Cardiac fibroblast (primary cell): Measurements from ENCODE around the gene LRRC8B.
A peak's percentile ranks its signal among the peaks of the same experiment; 100 is the strongest.

ENCODE experiments used
- DNase-seq, 2 donors: peaks; one replicate each; pipeline versions ENCODE4 v3.0.0 to v3.0.0-alpha.2; 2010; ENCODE audit warnings: low read depth in 2 of 2
- H3K4me3 ChIP-seq, 2 donors: replicated peaks in 1 of 2; 1 replicate in 1 of 2; 2 replicates in 1 of 2; pipeline ENCODE4 v1.5.1; 2011; ENCODE audit warnings: low read depth in 2 of 2, low read length in 2 of 2, mild to moderate bottlenecking in 2 of 2, moderate library complexity in 1 of 2
- TF ChIP-seq, protein P1 (sequence below): IDR thresholded peaks from one replicate; pipeline ENCODE4 v1.5.1; 2011; ENCODE audit warnings: low read depth, mild to moderate bottlenecking, low read length, inconsistent platforms

The LRRC8B gene

DNA sequence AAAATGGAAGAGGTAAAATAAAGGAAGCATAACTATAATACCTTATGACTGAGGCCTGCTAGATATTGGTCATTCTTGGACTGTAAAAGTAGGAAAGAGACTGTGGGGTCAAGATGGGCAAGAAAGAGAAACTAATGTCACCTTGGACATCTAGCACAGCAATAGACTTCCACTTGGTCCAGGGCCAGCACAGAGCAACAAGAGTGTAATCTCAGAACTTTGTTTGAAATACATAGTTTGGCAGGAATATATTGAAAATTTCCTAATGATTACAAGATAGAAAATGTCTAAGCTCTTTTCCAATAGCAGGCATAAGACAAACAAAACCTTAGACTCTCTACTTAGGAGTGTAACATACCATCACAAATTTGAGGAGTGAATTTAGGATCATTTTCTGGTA is 112.9 kb downstream of the LRRC8B start:
- H3K4me3 ChIP-seq, result no peak overlapping the region
- TF ChIP-seq, protein P1, sequence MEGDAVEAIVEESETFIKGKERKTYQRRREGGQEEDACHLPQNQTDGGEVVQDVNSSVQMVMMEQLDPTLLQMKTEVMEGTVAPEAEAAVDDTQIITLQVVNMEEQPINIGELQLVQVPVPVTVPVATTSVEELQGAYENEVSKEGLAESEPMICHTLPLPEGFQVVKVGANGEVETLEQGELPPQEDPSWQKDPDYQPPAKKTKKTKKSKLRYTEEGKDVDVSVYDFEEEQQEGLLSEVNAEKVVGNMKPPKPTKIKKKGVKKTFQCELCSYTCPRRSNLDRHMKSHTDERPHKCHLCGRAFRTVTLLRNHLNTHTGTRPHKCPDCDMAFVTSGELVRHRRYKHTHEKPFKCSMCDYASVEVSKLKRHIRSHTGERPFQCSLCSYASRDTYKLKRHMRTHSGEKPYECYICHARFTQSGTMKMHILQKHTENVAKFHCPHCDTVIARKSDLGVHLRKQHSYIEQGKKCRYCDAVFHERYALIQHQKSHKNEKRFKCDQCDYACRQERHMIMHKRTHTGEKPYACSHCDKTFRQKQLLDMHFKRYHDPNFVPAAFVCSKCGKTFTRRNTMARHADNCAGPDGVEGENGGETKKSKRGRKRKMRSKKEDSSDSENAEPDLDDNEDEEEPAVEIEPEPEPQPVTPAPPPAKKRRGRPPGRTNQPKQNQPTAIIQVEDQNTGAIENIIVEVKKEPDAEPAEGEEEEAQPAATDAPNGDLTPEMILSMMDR, result no peak
- peak in 1 of 2 donors; percentile 33 for DNase-seq

DNA sequence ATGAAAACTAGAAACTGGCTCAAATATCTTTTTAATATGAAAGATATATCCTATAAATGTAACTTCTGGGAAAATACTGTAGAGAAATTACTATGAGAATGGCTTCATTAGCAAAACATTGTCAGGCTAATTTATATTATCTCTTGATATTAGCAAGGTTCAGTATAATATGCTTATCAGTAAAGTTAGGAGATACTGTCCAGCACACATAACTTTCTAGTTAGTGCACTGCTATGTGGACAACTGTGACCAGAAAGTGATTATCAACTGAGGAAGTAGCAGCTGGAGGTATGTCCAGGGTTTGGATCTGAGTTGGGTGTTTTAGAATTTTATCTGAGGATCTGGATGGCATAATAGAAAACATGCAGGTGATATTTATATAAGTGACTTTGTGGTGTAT is 115.8 kb downstream of the LRRC8B start:
- TF ChIP-seq, protein P1, result no peak
- no peak overlapping the region for H3K4me3 ChIP-seq
- no peak for DNase-seq

DNA sequence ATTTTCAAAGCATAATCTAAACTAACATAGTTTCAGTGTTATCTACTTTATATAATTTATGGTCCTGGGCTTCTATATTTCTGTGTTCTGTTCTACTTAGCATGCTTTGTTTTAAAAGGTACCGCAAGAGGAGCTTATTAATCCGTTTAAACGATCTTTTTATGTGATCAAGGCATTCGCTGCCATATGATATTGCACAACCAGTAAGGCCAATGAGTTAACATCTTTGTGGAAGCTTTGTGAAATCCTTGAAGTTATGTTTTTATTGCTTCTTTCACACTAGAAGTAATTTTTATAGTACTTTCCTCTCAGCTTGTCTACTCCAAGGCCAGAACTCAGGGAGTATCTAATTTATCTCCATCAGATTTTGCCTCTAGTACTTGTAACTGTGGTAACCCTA is 117.2 kb downstream of the LRRC8B start:
- TF ChIP-seq, protein P1, result no peak
- no peak for DNase-seq
- no peak overlapping the region for H3K4me3 ChIP-seq

DNA sequence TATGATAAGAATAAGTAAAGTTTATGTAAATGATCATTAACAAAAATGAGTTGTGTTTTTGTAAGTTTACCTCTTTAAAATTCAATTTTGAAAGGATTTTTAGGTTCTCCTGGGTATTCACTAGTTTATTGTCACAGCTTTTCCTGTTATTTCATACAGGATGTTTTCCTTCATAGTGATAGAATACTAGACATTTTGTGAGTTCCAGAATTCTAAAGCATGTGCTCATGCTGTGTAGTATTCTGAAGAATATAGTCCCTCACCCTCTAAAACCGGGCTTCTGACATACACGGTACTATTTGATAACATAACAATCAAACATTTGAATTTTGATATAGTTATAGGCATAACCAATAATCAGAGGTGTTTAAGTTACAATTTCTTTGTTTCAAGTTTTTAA is 118.9 kb downstream of the LRRC8B start:
- H3K4me3 ChIP-seq, result no peak overlapping the region
- DNase-seq, result no peak
- TF ChIP-seq, protein P1, result no peak

DNA sequence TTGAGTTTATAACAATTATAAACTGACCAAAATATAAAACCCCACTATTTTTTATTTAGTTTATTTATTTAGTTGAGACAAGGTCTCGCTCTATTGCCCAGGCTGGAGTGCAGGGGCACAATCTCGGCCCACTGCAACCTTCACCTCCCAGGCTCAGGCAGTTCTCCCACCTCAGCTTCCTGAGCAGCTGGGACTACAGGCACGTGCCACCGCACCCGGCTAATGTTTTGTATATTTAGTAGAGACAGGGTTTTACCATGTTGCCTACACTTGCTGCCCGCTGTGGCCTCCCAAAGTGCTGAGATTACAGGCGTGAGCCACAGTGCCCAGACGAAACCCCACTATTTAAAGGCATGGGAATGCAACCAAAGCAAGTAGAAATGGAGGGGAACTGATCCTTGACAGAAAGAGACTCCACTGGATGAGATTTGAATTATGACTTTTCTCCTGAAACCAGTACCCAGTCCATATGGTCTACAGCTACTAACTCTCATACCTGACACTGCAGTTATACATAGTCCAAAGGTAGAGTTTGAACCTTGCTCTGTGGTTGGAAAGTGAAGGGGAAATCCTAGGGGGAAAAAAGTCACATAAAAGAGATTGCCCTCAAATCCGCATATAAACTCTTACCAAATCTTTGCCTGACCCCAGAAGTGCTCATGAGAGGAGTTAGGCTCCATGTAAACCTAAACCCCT is 119.6 kb downstream of the LRRC8B start:
- TF ChIP-seq, protein P1, result no peak
- no peak overlapping the region for H3K4me3 ChIP-seq
- no peak for DNase-seq

DNA sequence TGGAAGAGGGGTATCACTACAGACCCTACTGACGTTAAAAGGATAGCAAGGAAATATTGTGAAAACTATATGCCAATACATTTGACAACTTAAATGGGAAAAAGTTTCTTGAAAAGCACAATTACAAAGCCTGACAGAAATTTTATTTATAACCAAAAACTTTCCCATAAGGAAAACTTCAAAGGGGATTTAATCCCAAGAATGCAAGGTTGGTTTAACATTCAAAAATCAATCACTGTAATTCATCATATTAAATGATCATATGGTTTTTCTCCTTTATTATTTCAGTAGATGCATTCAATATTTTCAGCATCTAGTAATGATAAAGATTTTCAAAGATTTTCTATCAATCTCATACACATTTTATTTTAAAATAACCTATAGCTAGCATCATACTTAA is 121.6 kb downstream of the LRRC8B start:
- TF ChIP-seq, protein P1, result no peak
- no peak overlapping the region for H3K4me3 ChIP-seq
- no peak for DNase-seq
